Measurements from ENCODE around the gene RFX8. TPM values are rescaled to one million over a fixed set of nuclear protein-coding genes. Genes with fewer than 3 reads are reported as not detected.
A peak's percentile ranks its signal among the peaks of the same experiment; 100 is the strongest.

The RFX8 gene
- total RNA-seq, 1 experiment from 2014 or later, result 0.77 TPM

DNA sequence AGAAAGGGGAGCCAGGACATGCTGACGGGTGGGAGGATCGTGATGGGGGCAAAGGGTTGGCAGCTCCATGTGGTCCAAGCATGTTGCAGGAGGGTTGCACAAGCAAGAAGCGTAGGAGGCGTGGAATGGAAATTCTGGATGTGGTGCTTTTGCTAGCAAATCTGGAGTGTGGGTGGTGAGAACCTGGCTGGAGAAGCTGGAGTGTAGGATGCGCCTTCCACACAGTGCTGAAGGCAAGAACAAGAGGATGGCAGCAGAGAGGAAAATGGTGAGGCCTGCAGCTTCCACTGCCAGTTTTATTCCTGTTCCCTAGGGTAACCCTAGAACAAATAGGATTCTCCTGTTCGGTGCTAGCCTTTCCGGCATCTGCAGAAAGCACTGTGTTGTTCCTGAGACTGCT lies 110.0 kb downstream of the RFX8 start:
- no TSS peak for BruUV-seq (replicated peaks)
- Histone ChIP-seq H3K4me1 (ENCODE audit: insufficient read depth, low read length) (peaks cover 21% of the 10 kb centered on the region), H2AFZ (ENCODE audit: low read length) (no peak overlapping the region), H3K36me3 (ENCODE audit: low read depth, low read length) (no peaks in the 10 kb centered on the region), H3K4me3 (ENCODE audit: low read length) (no peak overlapping the region), H3K9me3 (ENCODE audit: low read length) (no peaks in the 10 kb centered on the region), H3K27me3 (ENCODE audit: low read length) (no peaks in the 10 kb centered on the region), H3K9ac (ENCODE audit: low read length) (no peak overlapping the region), H3K4me2 (ENCODE audit: low read length) (no peak overlapping the region), H3K27ac (ENCODE audit: low read length) (no peak overlapping the region), H4K20me1 (ENCODE audit: low read length) (no peaks in the 10 kb centered on the region), H3F3A (ENCODE audit: low read length, unreplicated experiment) (no peaks in the 10 kb centered on the region), H3K9me2 (replicated peaks; ENCODE audit: low read length) (no peaks in the 10 kb centered on the region), H3K79me2 (ENCODE audit: low read length) (no peaks in the 10 kb centered on the region)
- POLR2A ChIA-PET (ENCODE audit: unreplicated experiment), result interaction anchor here (0.7 kb wide), 1 partner anchor 8 kb away, joined by 3 read pairs; no protein-coding TSS in a partner anchor
- ATAC-seq (no peak), DNase-seq (no peak)
- CTCF ChIA-PET, result no interaction called here
- intact Hi-C loops (cut with micrococcal nuclease), result no loop called here
- TF ChIP-seq EZH2 (IDR thresholded peaks at IDR 0.05; ENCODE audit: low read length, unreplicated experiment), result no peak
- TF ChIP-seq, protein P1, sequence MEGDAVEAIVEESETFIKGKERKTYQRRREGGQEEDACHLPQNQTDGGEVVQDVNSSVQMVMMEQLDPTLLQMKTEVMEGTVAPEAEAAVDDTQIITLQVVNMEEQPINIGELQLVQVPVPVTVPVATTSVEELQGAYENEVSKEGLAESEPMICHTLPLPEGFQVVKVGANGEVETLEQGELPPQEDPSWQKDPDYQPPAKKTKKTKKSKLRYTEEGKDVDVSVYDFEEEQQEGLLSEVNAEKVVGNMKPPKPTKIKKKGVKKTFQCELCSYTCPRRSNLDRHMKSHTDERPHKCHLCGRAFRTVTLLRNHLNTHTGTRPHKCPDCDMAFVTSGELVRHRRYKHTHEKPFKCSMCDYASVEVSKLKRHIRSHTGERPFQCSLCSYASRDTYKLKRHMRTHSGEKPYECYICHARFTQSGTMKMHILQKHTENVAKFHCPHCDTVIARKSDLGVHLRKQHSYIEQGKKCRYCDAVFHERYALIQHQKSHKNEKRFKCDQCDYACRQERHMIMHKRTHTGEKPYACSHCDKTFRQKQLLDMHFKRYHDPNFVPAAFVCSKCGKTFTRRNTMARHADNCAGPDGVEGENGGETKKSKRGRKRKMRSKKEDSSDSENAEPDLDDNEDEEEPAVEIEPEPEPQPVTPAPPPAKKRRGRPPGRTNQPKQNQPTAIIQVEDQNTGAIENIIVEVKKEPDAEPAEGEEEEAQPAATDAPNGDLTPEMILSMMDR (conservative IDR thresholded peaks at IDR 0.05; ENCODE audit: low read depth, low read length), result no peak
- no peak for TF ChIP-seq EZH2phosphoT487 (IDR thresholded peaks at IDR 0.05; ENCODE audit: borderline replicate concordance, low read length)

DNA sequence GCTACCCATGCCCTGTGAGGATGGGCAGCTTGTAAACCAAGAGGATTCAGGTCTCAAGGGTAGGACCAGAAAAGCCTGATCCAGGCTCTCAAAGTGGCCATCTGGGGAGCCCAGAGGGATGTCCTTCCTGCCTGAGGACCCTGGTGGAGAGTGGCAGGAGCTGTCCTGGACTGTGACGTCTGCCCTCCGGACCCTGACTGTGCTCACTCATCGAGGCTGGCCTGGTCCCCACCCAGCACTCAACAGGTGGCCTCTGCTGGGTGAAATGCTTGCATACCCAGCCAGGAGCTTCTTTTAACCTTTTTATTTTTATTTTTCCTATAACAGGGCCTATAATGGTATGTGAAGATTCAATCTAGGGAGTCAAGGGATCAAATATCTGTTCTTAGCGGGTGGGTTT lies 112.1 kb downstream of the RFX8 start:
- no TSS peak for BruUV-seq (replicated peaks)

DNA sequence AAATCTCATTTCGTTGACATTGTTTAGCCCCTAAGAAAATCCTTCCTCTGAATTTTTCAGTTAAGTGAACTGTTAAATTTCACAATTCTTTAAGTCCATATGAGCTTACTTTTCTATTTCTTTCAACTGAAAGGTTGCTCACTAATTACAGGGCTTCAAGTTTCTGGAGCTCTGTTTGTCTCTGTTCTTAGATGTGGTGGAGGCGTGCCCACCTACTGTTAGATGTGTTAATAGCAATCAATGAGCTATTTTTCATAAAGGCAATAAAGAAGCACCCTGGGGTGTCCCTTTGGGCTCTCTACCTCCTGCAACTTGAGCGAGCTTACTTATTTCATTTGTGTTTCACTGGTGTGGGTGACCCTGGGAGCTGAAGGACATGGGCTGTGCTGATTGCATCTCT lies 112.6 kb downstream of the RFX8 start:
- TF ChIP-seq, protein P1 (conservative IDR thresholded peaks at IDR 0.05; ENCODE audit: low read depth, low read length), result no peak
- TF ChIP-seq EZH2phosphoT487 (IDR thresholded peaks at IDR 0.05; ENCODE audit: borderline replicate concordance, low read length) (no peak), EZH2 (IDR thresholded peaks at IDR 0.05; ENCODE audit: low read length, unreplicated experiment) (no peak)
- no peak overlapping the region for H3K4me3 ChIP-seq (ENCODE audit: low read length)
- ChIA-PET CTCF (interaction anchor here (0.6 kb wide), 1 partner anchor 158 kb away, joined by 5 read pairs; no protein-coding TSS in a partner anchor), POLR2A (ENCODE audit: unreplicated experiment) (no interaction called here)
- no peak overlapping the region for H3K4me2 ChIP-seq (ENCODE audit: low read length)
- no peaks in the 10 kb centered on the region for H3F3A ChIP-seq (ENCODE audit: low read length, unreplicated experiment)
- H3K79me2 ChIP-seq (ENCODE audit: low read length), result no peaks in the 10 kb centered on the region
- ATAC-seq, result no peak
- H3K4me1 ChIP-seq (ENCODE audit: insufficient read depth, low read length), result peaks cover 34% of the 10 kb centered on the region
- intact Hi-C loops (cut with micrococcal nuclease), result no loop called here
- no peaks in the 10 kb centered on the region for H3K27me3 ChIP-seq (ENCODE audit: low read length)
- H4K20me1 ChIP-seq (ENCODE audit: low read length), result no peaks in the 10 kb centered on the region
- no peak for DNase-seq
- no peaks in the 10 kb centered on the region for H3K9me2 ChIP-seq (replicated peaks; ENCODE audit: low read length)
- H2AFZ ChIP-seq (ENCODE audit: low read length), result no peak overlapping the region
- H3K36me3 ChIP-seq (ENCODE audit: low read depth, low read length), result no peaks in the 10 kb centered on the region
- no peak overlapping the region for H3K9ac ChIP-seq (ENCODE audit: low read length)
- peak overlapping the region; percentile 88 for H3K27ac ChIP-seq (ENCODE audit: low read length)
- BruUV-seq (replicated peaks), result no TSS peak
- no peaks in the 10 kb centered on the region for H3K9me3 ChIP-seq (ENCODE audit: low read length)

More for the DNA sequence above, 112.1 kb downstream of the RFX8 start:
- Histone ChIP-seq H3K4me1 (ENCODE audit: insufficient read depth, low read length) (peaks cover 30% of the 10 kb centered on the region), H2AFZ (ENCODE audit: low read length) (no peak overlapping the region), H3K4me3 (ENCODE audit: low read length) (no peak overlapping the region), H3K9ac (ENCODE audit: low read length) (no peak overlapping the region), H3F3A (ENCODE audit: low read length, unreplicated experiment) (no peaks in the 10 kb centered on the region), H3K9me2 (replicated peaks; ENCODE audit: low read length) (no peaks in the 10 kb centered on the region), H3K9me3 (ENCODE audit: low read length) (no peaks in the 10 kb centered on the region), H3K4me2 (ENCODE audit: low read length) (no peak overlapping the region), H3K27me3 (ENCODE audit: low read length) (no peaks in the 10 kb centered on the region), H3K27ac (ENCODE audit: low read length) (no peak overlapping the region), H3K36me3 (ENCODE audit: low read depth, low read length) (no peaks in the 10 kb centered on the region), H4K20me1 (ENCODE audit: low read length) (no peaks in the 10 kb centered on the region), H3K79me2 (ENCODE audit: low read length) (no peaks in the 10 kb centered on the region)
- TF ChIP-seq EZH2phosphoT487 (IDR thresholded peaks at IDR 0.05; ENCODE audit: borderline replicate concordance, low read length), result no peak
- TF ChIP-seq, protein P1 (conservative IDR thresholded peaks at IDR 0.05; ENCODE audit: low read depth, low read length), result no peak
- TF ChIP-seq EZH2 (IDR thresholded peaks at IDR 0.05; ENCODE audit: low read length, unreplicated experiment), result no peak
- ChIA-PET CTCF (interaction anchor here (0.6 kb wide), 1 partner anchor 158 kb away, joined by 5 read pairs; no protein-coding TSS in a partner anchor), POLR2A (ENCODE audit: unreplicated experiment) (no interaction called here)
- no peak for DNase-seq
- intact Hi-C loops (cut with micrococcal nuclease), result no loop called here
- no peak for ATAC-seq

Measured in PC-3 (cell line).